Stimulated activated naive CD8-positive, alpha-beta T cell treated with anti-CD3 and anti-CD28 coated beads, Interleukin-15, Interleukin-2, amounts not matched to agents 100 ng/mL and 50 ng/mL, for 24 hours (primary cell): ENCODE results near the gene PLG.
"Not testable (repeated sequence)": the region's sequence is repeated elsewhere in the genome, so short reads cannot be mapped to it uniquely, and the experiment has no call there.

ENCODE experiments used
- H3K27ac Mint-ChIP-seq: one replicate; pipeline ENCODE4 v1.8.0; 2021; ENCODE audit warnings: mild to moderate bottlenecking, mixed read lengths
- H3K27me3 Mint-ChIP-seq: one replicate; pipeline ENCODE4 v1.8.0; 2021; ENCODE audit warnings: mixed read lengths
- H3K36me3 Mint-ChIP-seq: one replicate; pipeline ENCODE4 v1.8.0; 2021; ENCODE audit warnings: low read depth, mixed read lengths
- H3K4me1 Mint-ChIP-seq: one replicate; pipeline ENCODE4 v1.8.0; 2021; ENCODE audit warnings: low read depth, mixed read lengths
- H3K4me3 Mint-ChIP-seq: one replicate; pipeline ENCODE4 v1.8.0; 2021; ENCODE audit warnings: mild to moderate bottlenecking, mixed read lengths
- H3K9me3 Mint-ChIP-seq: one replicate; pipeline ENCODE4 v1.8.0; 2021; ENCODE audit warnings: mixed read lengths

The PLG gene

DNA sequence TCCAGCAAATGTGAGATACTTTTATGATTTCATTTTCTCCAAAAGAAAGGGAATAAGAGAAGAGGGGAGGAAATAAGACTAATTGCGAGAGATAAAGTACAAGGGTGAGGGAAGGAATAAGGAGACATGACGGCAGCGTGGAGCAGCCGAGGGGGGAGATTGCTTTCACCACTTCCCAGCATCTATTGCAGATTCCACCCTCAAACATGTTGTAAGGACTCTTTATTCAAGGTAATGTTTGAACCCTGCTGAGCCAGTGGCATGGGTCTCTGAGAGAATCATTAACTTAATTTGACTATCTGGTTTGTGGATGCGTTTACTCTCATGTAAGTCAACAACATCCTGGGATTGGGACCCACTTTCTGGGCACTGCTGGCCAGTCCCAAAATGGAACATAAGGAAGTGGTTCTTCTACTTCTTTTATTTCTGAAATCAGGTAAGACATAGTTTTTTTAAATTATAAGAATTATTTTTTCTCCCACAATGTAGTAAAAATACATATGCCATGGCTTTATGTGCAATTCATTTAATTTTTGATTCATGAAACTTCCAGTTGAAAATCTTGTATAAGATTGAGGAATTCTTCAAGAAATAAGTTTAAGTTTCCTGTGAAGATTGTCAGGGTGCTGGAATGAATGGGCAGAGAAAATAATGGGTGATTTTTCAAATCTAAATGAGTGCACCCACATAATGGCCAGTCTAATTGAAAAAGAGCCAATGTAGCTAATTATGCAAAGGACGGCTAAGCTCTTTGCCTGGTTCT lies at the start of gene PLG:
PLG (plus strand) TSS at position 327 of the 763 bp plus-strand sequence; CDS start at position 388, 61 bp downstream.
- H3K36me3 Mint-ChIP-seq, H3K4me1 Mint-ChIP-seq, H3K27ac Mint-ChIP-seq, H3K9me3 Mint-ChIP-seq, H3K4me3 Mint-ChIP-seq: not testable (repeated sequence)
- H3K27me3 Mint-ChIP-seq = peaks cover 25% of the 10 kb centered on the region

DNA sequence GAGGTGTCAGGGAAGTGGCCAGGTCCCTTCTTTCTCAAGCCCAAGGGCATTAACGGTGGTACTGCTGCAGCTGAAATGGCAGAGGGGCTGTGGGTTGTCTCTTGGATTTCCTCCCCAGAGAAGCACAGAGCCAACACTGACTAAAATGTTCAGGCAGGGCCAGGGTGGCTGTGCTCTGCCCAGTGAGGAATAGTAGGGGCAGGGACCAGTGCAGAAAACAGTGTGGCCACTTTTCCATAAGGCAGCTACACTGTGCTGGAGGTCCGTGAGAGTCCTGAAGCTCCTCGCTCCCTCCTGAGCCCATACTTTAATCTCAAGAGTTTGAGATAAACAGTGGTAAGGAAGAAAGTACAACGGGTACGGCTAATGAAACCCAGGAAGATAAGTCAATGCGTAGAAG lies 42.5 kb upstream of the PLG start:
- Mint-ChIP-seq H3K9me3 (no peaks in the 10 kb centered on the region), H3K27me3 (peaks cover 3% of the 10 kb centered on the region), H3K4me1 (no peaks in the 10 kb centered on the region)

DNA sequence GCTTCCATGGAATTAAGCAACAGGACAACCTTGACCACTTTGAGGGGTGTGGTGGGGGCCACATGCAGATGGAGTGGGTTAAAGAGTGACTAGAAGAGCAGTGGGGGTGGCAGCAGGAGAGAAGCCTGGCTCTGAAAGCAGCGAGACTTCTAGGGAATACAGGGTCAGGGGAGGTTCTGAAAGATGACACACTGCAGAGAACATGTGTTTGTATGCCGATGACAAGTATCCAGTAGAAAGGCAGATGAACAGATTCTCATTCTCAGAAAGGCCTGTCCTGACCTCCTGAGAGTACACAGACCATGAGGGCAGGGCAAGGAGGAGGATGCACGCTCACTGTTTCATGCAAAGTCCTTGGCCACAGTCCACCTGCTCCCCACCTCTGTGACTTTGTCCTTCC lies 40.8 kb upstream of the PLG start:
- Mint-ChIP-seq H3K4me1 (no peaks in the 10 kb centered on the region), H3K4me3 (no peak overlapping the region), H3K27me3 (peaks cover 3% of the 10 kb centered on the region), H3K36me3 (no peaks in the 10 kb centered on the region), H3K27ac (no peak overlapping the region), H3K9me3 (no peaks in the 10 kb centered on the region)

More for the DNA sequence above, 42.5 kb upstream of the PLG start:
- no peak overlapping the region for H3K4me3 Mint-ChIP-seq
- H3K27ac Mint-ChIP-seq = no peak overlapping the region
- no peaks in the 10 kb centered on the region for H3K36me3 Mint-ChIP-seq

DNA sequence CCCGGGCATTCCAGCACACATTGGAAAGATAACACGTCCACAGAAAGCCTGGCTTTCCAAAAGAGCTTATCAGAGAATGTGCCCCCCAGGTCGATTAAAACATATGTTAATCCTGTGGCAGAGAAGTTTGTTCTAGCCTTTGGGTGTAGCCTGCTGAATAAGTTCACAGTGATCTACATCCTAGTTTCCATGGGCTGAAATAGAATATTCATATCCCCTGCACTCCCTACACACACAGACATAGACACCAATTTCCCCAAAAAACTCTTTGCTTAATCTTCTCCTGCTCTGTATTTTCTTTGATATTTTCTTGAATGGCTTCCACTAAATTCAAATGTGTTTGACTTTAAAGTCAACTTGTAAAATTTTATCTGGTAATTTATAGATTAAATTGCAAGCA lies 39.6 kb upstream of the PLG start:
- no peaks in the 10 kb centered on the region for H3K36me3 Mint-ChIP-seq
- H3K27me3 Mint-ChIP-seq = peaks cover 3% of the 10 kb centered on the region
- H3K9me3 Mint-ChIP-seq = no peaks in the 10 kb centered on the region
- H3K4me3 Mint-ChIP-seq = no peak overlapping the region
- no peaks in the 10 kb centered on the region for H3K4me1 Mint-ChIP-seq
- H3K27ac Mint-ChIP-seq = no peak overlapping the region

DNA sequence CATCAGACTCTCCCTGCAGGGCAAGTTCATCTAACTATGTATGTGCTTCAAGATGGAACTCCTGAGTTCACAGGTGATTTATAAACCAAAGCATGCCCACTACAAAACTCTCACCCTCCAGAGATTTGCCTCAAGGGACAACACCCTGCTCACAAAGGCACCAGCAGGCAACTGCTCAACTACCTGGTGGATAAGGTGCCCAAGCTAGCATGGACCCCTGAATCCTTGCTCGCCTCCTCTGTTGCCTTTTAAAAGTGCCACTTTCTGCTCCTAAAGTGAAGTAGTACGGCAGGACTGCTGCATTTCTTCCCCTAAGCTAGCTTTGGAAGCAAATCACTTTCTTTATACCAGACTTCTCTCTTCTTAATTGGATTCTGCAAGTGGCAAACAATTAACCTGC lies 39.2 kb upstream of the PLG start:
- Mint-ChIP-seq H3K36me3 (no peaks in the 10 kb centered on the region), H3K4me1 (no peaks in the 10 kb centered on the region), H3K27me3 (peaks cover 3% of the 10 kb centered on the region), H3K27ac (no peak overlapping the region), H3K9me3 (no peaks in the 10 kb centered on the region), H3K4me3 (no peak overlapping the region)

DNA sequence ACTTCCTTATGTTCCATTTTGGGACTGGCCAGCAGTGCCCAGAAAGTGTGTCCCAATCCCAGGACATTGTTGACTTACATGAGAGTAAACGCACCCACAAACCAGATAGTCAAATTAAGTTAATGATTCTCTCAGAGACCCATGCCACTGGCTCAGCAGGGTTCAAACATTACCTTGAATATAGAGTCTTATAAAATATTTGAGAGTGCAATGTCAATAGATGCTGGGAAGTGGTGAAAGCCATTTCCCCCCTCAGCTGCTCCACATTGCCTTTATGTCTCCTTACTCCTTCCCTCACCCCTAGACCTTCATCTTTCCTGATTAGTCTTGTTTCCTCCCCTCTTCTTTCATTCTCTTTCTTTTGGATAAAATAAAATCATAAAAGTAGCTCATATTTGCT lies 37.8 kb upstream of the PLG start, which contains the start of gene LPA:
LPA (minus strand) TSS at position 78 of the 400 bp plus-strand sequence; CDS start at position 17, 61 bp downstream.
- H3K4me1 Mint-ChIP-seq, H3K9me3 Mint-ChIP-seq, H3K27ac Mint-ChIP-seq, H3K27me3 Mint-ChIP-seq, H3K4me3 Mint-ChIP-seq, H3K36me3 Mint-ChIP-seq: not testable (repeated sequence)

DNA sequence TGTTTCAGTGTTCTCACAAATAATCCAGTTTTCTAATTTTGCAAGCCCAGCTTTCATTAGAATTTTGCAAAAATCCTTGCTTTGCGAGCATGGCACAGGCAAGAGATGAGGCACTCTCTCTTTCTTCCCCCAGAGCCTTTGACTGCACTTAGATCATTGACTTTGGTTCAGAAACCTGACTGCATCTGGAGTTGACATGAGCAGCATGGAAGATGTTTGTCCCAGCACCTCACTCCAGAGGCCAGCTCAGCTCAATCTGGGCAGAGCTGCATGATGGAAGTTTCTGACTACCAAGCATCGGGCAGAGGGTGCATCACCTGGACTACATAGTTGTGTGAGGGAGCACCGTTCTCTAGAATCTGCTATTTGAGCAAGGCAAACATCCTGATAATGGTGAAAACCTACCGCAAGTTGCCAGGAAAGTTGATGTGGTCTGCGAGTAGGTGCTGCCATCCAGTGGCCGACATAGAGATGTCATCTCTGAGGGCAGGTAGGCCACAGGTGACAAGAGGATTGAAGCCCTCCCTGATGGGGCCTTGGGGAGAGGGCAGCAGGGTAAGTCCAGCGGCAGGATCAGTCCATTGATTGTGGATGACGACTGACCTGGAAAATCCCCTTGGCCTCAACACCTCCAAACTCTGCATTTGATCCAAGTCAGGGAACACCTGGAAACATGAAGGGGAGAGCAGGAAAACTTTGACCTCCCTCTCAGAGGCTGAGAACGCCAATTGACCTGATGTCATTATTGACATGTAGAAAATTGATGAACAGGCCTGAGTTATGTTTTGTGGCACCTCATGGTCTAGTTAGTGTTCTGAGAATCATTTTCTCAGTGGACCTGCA lies 34.2 kb upstream of the PLG start:
- peaks cover 4% of the 10 kb centered on the region for H3K27me3 Mint-ChIP-seq
- H3K36me3 Mint-ChIP-seq = no peaks in the 10 kb centered on the region
- no peaks in the 10 kb centered on the region for H3K4me1 Mint-ChIP-seq
- peaks cover 4% of the 10 kb centered on the region for H3K9me3 Mint-ChIP-seq
- no peak overlapping the region for H3K27ac Mint-ChIP-seq
- H3K4me3 Mint-ChIP-seq = no peak overlapping the region

DNA sequence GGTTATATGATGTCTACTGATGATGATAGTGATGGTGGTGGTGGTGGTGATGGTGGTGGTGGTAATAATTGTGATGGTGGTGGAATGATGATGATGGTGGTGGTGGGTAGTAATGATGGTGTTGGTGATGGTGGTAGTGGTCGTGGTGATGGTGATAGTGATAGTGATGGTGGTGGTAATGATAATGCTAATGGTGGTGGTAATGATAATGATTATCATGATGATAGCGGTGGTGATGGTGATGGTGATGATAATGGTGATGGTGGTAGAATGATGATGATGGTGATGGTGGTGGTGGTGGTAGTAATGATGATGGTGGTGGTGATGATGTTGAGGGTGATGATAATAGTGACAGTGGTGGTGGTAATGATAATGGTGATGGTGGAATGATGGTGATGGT lies 33.5 kb upstream of the PLG start:
- H3K9me3 Mint-ChIP-seq = peaks cover 10% of the 10 kb centered on the region
- no peaks in the 10 kb centered on the region for H3K36me3 Mint-ChIP-seq
- no peak overlapping the region for H3K27ac Mint-ChIP-seq
- H3K27me3 Mint-ChIP-seq = peaks cover 4% of the 10 kb centered on the region
- no peak overlapping the region for H3K4me3 Mint-ChIP-seq
- H3K4me1 Mint-ChIP-seq = no peaks in the 10 kb centered on the region

DNA sequence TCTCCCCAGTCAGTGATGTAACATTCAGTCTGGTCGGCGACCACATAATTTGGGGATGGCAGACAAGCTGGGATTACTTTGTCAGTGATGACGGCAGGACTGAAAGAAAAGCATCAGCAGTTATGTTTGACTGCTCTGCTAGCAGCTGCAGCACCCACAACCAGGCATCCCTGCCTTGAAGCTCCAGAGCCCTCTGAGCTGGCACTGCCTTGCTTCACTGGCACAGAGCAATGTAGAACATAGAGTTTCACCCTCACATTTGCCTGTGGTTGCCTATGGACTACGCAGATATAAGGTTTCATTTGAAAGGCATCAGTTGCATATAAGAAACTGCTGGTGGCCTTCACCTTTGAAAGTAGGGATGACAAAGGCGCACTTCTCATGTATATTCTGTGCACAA lies 25.6 kb upstream of the PLG start:
- H3K36me3 Mint-ChIP-seq, H3K4me1 Mint-ChIP-seq, H3K4me3 Mint-ChIP-seq, H3K27ac Mint-ChIP-seq: not testable (repeated sequence)
- H3K27me3 Mint-ChIP-seq = peaks cover 18% of the 10 kb centered on the region
- H3K9me3 Mint-ChIP-seq = peaks cover 11% of the 10 kb centered on the region

DNA sequence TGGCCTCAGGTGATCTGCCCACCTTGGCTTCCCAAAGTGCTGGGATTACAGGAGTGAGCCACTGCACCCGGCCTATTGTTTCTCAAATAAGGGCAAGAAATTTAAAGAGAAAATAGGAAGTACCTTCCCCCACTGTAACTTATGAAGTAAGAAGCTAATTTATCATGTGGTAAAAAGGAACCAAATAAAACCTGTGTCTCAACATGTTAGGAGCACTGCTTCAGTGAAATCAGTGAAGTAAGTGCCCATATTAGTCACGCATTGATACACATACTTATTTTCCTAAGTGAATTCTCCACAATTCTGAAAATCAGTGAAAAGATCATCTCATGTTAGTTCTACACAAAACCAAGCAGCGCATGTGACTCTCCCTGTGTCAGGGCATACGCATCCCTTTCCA lies 23.8 kb upstream of the PLG start:
- Mint-ChIP-seq H3K36me3 (no peaks in the 10 kb centered on the region), H3K27ac (no peak overlapping the region), H3K4me3 (no peak overlapping the region), H3K9me3 (peaks cover 5% of the 10 kb centered on the region), H3K27me3 (peaks cover 14% of the 10 kb centered on the region), H3K4me1 (no peaks in the 10 kb centered on the region)

DNA sequence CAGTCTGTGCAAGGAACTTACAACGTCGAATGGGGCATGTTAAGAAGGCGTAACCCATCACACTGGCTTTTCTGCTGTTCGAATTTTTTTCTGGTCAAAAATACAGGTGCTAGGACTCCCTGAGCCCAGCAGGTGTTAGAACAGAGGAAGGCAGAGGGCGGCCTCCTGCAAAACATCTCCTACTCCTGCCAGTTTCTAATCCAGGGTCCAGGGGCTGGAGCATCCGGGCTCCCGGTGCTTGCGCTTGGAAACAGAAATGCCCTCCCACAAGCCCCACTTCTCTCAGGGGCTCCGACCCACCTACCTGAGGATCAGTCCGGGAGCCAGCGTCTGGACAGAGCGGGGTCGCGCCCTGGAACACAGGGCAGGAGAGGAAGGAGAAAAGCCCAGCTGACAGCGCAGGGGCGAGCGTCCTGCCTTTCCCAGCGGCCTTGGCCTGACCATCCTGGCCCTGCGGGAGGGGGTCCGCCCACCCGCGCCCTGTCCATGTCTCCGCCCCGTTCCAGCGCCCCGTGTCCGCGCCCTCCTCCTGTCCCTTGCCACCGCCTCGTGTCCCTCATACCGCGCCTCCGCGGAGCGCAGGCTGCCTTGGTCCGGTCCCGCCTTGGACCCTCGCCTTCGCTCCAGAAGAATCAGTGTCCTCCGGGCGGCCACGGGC lies 23.2 kb upstream of the PLG start:
- H3K4me3 Mint-ChIP-seq = no peak overlapping the region
- H3K36me3 Mint-ChIP-seq = no peaks in the 10 kb centered on the region
- H3K27ac Mint-ChIP-seq = no peak overlapping the region
- peaks cover 14% of the 10 kb centered on the region for H3K27me3 Mint-ChIP-seq
- no peaks in the 10 kb centered on the region for H3K4me1 Mint-ChIP-seq
- H3K9me3 Mint-ChIP-seq = no peaks in the 10 kb centered on the region

DNA sequence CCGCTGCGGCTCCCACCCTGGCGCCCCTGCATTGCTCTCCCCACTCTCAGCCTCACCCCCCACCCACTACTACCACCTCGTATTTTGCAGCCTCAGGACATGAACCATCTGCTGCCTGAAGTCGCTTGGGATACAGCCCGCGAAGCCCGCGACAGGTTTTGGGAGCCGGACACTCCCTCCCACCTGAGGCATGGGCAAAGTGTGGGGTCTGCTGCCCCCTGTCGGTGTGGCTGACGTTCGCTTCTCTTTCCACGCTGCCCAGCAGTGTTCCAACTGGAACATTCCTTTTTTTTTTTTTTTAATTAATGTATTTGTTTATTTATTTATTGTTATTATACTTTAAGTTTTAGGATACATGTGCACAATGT lies 22.7 kb upstream of the PLG start:
- no peaks in the 10 kb centered on the region for H3K36me3 Mint-ChIP-seq
- no peaks in the 10 kb centered on the region for H3K4me1 Mint-ChIP-seq
- peaks cover 14% of the 10 kb centered on the region for H3K27me3 Mint-ChIP-seq
- no peak overlapping the region for H3K27ac Mint-ChIP-seq
- no peak overlapping the region for H3K4me3 Mint-ChIP-seq
- no peaks in the 10 kb centered on the region for H3K9me3 Mint-ChIP-seq

DNA sequence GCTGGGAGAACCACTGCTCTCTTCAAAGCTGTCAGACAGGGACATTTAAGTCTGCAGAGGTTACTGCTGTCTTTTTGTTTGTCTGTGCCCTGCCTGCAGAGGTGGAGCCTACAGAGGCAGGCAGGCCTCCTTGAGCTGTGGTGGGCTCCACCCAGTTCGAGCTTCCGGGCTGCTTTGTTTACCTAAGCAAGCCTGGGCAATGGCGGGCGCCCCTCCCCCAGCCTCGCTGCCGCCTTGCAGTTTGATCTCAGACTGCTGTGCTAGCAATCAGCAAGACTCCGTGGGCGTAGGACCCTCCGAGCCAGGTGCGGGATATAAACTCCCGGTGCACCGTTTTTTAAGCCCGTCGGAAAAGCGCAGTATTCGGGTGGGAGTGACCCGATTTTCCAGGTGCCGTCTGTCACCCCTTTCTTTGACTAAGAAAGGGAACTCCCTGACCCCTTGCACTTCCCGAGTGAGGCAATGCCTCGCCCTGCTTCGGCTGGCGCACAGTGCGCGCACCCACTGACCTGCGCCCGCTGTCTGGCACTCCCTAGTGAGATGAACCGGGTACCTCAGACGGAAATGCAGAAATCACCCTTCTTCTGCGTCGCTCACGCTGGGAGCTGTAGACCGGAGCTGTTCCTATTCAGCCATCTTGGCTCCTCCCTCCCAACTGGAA lies 16.8 kb upstream of the PLG start:
- not testable (repeated sequence) for H3K36me3 Mint-ChIP-seq, H3K9me3 Mint-ChIP-seq

DNA sequence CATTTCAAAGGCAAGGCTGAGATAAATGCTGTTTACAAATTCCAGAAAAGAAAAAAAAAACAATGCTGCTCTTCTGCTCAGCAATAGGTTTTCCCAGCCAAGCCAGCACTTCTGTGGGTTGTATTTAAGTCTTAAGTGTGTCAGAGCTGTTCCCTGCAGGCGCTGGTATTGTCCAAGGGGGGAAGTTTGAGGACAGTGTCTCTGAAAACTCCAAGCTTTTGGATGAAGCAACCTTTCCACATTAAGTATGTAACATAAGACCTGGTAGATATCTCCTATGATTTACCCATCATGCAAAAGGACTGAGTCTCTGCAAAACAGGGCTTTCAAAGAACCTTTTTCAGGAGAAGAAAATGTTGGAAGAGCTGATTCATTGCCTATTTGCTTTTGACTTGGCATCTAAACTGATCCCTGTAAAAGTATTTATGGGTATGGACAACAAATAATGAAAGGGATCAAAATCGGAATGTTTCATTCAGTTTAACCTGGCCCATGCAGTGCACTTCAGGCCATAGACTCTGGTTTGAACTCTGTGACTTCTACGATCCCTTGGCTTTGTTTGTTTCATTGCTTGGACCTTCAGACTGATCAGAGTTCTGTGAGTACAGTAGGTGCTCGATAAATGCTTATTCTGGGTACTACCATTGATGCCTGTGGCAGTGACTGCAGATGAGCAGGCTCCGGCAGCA lies 16.1 kb upstream of the PLG start:
- no peak overlapping the region for H3K4me3 Mint-ChIP-seq
- no peak overlapping the region for H3K27ac Mint-ChIP-seq
- no peaks in the 10 kb centered on the region for H3K36me3 Mint-ChIP-seq
- no peaks in the 10 kb centered on the region for H3K27me3 Mint-ChIP-seq
- H3K4me1 Mint-ChIP-seq = no peaks in the 10 kb centered on the region
- H3K9me3 Mint-ChIP-seq = no peaks in the 10 kb centered on the region

More for the DNA sequence above, 16.8 kb upstream of the PLG start:
- H3K27ac Mint-ChIP-seq, H3K4me1 Mint-ChIP-seq, H3K27me3 Mint-ChIP-seq, H3K4me3 Mint-ChIP-seq: not testable (repeated sequence)
